ENCODE results near the gene TMEM239. TPM values are rescaled to one million over a fixed set of nuclear protein-coding genes. Genes with fewer than 3 reads are reported as not detected.

TMEM239 gene
- total RNA-seq, 4 donors from 2014 or later: 2.8 TPM; not detected in 3

DNA sequence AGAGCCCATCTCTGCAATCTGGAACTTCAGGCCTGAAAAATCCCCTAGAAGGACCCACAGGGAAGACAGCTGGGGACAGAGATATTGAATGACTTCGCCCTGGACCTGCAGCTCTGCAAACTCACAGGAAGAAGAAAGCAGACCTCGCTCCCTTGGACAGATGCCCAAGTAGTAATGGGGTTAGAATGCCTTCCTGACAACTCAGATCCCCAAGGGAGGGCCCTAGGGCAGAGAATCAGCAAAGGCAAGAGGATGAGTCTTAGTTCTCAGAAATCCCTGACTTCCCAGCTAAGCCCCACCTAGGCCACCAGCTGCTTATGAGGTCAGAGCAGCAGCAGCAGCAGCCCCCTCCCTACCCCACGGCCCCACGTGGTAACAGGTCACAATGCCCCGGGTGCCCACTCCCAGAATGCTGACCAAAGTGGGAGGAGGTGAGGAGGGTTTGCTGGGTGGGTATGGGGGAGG is 1.5 kb upstream of the TMEM239 start, which contains the start of gene C20orf141:
TSS of gene C20orf141 (plus strand) at position 401 of the 465 bp plus-strand sequence. CDS start 198 bp downstream, outside the sequence.
- Histone ChIP-seq H3K27ac (no peak within 1 kb of the TSS), H3K4me1 (peaks cover 5% of the 10 kb centered on the region), H3K36me3 (no peaks in the 10 kb centered on the region), H3K4me3 (no peak within 1 kb of the TSS), H3K9me3 (no peaks in the 10 kb centered on the region), H3K27me3 (peaks cover 26% of the 10 kb centered on the region)
- WGBS: 41% methylated on average over 5 of the region's 5 CpGs
- no peak for TF ChIP-seq EP300 (IDR thresholded peaks at IDR 0.05)
- no peak for TF ChIP-seq POLR2AphosphoS5 (IDR thresholded peaks at IDR 0.05)
- TF ChIP-seq POLR2A (IDR thresholded peaks at IDR 0.05): no peak
- TF ChIP-seq, protein P1, sequence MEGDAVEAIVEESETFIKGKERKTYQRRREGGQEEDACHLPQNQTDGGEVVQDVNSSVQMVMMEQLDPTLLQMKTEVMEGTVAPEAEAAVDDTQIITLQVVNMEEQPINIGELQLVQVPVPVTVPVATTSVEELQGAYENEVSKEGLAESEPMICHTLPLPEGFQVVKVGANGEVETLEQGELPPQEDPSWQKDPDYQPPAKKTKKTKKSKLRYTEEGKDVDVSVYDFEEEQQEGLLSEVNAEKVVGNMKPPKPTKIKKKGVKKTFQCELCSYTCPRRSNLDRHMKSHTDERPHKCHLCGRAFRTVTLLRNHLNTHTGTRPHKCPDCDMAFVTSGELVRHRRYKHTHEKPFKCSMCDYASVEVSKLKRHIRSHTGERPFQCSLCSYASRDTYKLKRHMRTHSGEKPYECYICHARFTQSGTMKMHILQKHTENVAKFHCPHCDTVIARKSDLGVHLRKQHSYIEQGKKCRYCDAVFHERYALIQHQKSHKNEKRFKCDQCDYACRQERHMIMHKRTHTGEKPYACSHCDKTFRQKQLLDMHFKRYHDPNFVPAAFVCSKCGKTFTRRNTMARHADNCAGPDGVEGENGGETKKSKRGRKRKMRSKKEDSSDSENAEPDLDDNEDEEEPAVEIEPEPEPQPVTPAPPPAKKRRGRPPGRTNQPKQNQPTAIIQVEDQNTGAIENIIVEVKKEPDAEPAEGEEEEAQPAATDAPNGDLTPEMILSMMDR (IDR thresholded peaks at IDR 0.05): no peak
- DNase-seq (ENCODE audit: low spot score in 2 of 2): peak in 1 of 2 donors; percentile 71

DNA sequence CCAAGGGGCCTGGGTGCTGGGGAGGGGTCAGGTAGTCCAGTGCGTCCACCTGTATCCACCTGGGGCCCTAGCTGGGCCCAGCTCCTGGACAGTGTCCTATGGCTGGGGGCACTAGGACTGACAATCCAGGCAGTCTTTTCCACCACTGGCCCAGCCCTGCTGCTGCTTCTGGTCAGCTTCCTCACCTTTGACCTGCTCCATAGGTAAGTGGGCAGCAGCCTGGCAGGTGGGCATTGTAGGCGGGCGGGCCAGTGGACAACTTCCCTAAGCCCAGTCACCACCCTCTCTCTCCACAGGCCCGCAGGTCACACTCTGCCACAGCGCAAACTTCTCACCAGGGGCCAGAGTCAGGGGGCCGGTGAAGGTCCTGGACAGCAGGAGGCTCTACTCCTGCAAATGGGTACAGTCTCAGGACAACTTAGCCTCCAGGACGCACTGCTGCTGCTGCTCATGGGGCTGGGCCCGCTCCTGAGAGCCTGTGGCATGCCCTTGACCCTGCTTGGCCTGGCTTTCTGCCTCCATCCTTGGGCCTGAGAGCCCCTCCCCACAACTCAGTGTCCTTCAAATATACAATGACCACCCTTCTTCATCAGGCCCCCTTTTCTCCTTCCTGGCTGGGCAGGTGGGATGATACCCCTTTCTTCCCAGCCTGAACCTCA is 793 bp upstream of the TMEM239 start:
- no peak overlapping the region for H3K27ac ChIP-seq
- TF ChIP-seq POLR2AphosphoS5 (IDR thresholded peaks at IDR 0.05): no peak
- TF ChIP-seq, protein P1 (IDR thresholded peaks at IDR 0.05): no peak
- no peak for TF ChIP-seq POLR2A (IDR thresholded peaks at IDR 0.05)
- TF ChIP-seq EP300 (IDR thresholded peaks at IDR 0.05): no peak
- H3K27me3 ChIP-seq: peaks cover 31% of the 10 kb centered on the region
- peaks cover 5% of the 10 kb centered on the region for H3K4me1 ChIP-seq
- H3K9me3 ChIP-seq: no peaks in the 10 kb centered on the region
- peak in 1 of 2 donors; percentile 77 for DNase-seq (ENCODE audit: low spot score in 2 of 2)
- no peaks in the 10 kb centered on the region for H3K36me3 ChIP-seq
- no peak overlapping the region for H3K4me3 ChIP-seq
- 94% methylated on average over 6 of the region's 8 CpGs for WGBS

DNA sequence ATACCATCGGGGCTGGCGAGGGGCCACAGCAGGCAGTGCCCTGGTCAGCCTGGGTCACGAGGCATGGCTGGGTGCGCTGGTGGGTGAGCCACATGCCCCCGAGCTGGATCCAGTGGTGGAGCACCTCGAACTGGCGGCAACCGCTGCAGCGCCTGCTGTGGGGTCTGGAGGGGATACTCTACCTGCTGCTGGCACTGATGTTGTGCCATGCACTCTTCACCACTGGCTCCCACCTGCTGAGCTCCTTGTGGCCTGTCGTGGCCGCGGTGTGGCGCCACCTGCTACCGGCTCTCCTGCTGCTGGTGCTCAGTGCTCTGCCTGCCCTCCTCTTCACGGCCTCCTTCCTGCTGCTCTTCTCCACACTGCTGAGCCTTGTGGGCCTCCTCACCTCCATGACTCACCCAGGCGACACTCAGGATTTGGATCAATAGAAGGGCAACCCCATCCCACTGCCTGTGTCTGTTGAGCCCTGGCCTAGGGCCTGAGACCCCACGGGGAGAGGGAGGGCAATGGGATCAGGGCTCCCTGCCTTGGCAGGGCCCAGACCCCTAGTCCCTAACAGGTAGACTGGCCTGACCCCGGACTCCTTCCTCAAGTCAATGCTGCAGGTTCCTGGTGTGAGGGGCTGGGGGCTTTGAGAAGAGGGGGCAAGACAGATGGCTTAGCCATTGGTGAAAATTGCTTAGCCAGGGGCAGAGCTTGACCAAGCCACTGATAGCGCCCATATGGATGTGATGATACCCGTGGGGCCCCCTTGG is 598 bp downstream of the TMEM239 start:
- DNase-seq (ENCODE audit: low spot score in 2 of 2): peak in 1 of 2 donors; percentile 69
- 80% methylated on average over 10 of the region's 20 CpGs for WGBS
- H3K36me3 ChIP-seq: no peaks in the 10 kb centered on the region
- peaks cover 16% of the 10 kb centered on the region for H3K4me1 ChIP-seq
- H3K27ac ChIP-seq: no peak overlapping the region
- H3K9me3 ChIP-seq: no peaks in the 10 kb centered on the region
- no peak overlapping the region for H3K4me3 ChIP-seq
- H3K27me3 ChIP-seq: peaks cover 40% of the 10 kb centered on the region
- TF ChIP-seq POLR2A (IDR thresholded peaks at IDR 0.05) (no peak), POLR2AphosphoS5 (IDR thresholded peaks at IDR 0.05) (no peak), EP300 (IDR thresholded peaks at IDR 0.05) (no peak)
- TF ChIP-seq, protein P1 (IDR thresholded peaks at IDR 0.05): no peak

DNA sequence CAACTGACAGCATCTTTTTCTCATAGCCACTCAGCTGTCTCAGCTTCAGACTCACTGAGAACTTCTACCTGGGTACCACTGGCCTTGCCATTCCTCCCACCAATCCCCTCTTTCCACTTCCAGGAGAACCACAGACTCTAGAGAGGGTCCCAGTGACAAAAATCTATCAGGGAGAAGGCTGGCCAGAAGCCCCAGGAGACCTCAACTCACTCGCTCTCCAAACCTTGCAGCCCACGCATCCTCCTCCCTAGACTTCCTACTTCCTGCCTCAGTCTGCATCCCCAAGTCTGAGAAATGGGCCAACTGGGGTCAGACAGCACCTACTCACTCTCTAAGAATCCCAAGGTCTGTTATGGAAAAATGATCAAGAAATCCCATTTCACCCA is 1.2 kb downstream of the TMEM239 start:
- DNase-seq (ENCODE audit: low spot score in 2 of 2): no peak
- Histone ChIP-seq H3K4me3 (no peak overlapping the region), H3K27ac (no peak overlapping the region), H3K4me1 (peaks cover 17% of the 10 kb centered on the region), H3K36me3 (no peaks in the 10 kb centered on the region), H3K9me3 (no peaks in the 10 kb centered on the region), H3K27me3 (peaks cover 46% of the 10 kb centered on the region)
- TF ChIP-seq, protein P1 (IDR thresholded peaks at IDR 0.05): no peak
- TF ChIP-seq EP300 (IDR thresholded peaks at IDR 0.05) (no peak), POLR2A (IDR thresholded peaks at IDR 0.05) (no peak), POLR2AphosphoS5 (IDR thresholded peaks at IDR 0.05) (no peak)
- 88% methylated on average over 2 of the region's 2 CpGs for WGBS
